Measurements from ENCODE around the gene PRSS36. TPM values are rescaled to one million over a fixed set of nuclear protein-coding genes. Genes with fewer than 3 reads are reported as not detected.
A peak's percentile ranks its signal among the peaks of the same experiment; 100 is the strongest.

The PRSS36 gene
- polyA plus RNA-seq, 1 experiment, result 0.24 TPM

DNA sequence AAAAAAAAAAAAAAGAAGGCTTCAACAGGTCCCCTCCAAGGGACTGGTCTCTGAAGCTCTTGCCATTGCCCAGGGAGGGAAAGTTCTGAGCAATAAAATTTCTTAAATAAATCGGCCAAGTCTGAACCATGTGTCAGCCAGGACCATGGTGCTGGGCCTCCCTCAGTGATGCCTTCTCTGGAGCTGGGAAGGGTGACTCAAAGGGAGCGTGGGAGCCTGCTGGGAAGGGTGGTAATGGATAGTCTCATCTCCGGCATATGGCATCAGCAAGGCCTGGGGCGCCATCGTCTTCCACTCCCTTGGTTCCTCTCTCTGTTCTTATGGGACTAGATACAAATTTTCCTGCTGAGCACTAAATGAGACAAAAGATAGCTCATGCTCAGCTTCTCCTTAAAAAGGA lies 57.5 kb downstream of the PRSS36 start:
- Histone ChIP-seq H3K27ac (ENCODE audit: low read depth, low read length) (no peak overlapping the region), H3K9me3 (ENCODE audit: control insufficient read depth, insufficient read depth, low read length) (no peaks in the 10 kb centered on the region), H3K4me3 (ENCODE audit: low read depth, low read length) (no peak overlapping the region), H3K27me3 (ENCODE audit: control insufficient read depth, insufficient read depth, low read length) (no peaks in the 10 kb centered on the region)
- ChIA-PET CTCF (interaction anchor here (0.6 to 3.1 kb wide), 3 partner anchors 25 to 108 kb away, joined by 4 to 17 read pairs (median 4); no protein-coding TSS in a partner anchor), POLR2A (interaction anchor here (0.5 to 2.1 kb wide), 2 partner anchors 18 to 56 kb away, joined by 3 to 9 read pairs; partner anchors contain the start of genes ZNF646 and ZNF668)
- TF ChIP-seq CTCF (IDR thresholded peaks at IDR 0.05; ENCODE audit: low read depth, low read length), result no peak
- no peak for DNase-seq (ENCODE audit: low read depth, low spot score)

DNA sequence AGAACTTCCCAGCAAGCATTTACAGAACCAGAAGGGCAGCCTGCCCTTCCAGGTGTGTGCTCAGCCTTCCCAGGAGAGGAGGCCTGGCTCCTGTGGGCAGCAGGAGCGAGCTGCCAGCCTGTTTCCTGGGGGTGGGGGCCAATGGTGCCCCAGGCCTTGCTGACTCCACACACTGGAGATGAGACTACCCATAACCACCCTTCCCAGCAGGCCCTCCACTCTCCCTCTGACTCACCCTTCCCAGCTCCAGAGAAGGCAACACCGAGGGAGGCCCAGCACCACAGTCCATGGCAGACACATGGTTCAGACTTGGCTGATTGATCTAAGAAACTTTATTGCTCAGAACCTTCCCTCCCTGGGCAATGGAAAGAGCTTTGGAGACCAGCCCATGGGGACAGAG lies 59.3 kb downstream of the PRSS36 start:
- H3K4me3 ChIP-seq (ENCODE audit: low read depth, low read length), result no peak overlapping the region
- H3K27me3 ChIP-seq (ENCODE audit: control insufficient read depth, insufficient read depth, low read length), result no peaks in the 10 kb centered on the region
- no peak for DNase-seq (ENCODE audit: low read depth, low spot score)
- peak overlapping the region; percentile 31 for H3K27ac ChIP-seq (ENCODE audit: low read depth, low read length)
- no peaks in the 10 kb centered on the region for H3K9me3 ChIP-seq (ENCODE audit: control insufficient read depth, insufficient read depth, low read length)
- POLR2A ChIA-PET, result interaction anchor here (1.2 kb wide), 1 partner anchor 17 kb away, joined by 6 read pairs; the partner anchor contains the start of genes ZNF646 and ZNF668
- CTCF ChIA-PET, result interaction anchor here (1.7 to 3.1 kb wide), 2 partner anchors 52 to 106 kb away, joined by 4 to 17 read pairs; no protein-coding TSS in a partner anchor
- no peak for TF ChIP-seq CTCF (IDR thresholded peaks at IDR 0.05; ENCODE audit: low read depth, low read length)

GRCh38 chr16:31089199-31089598 lies 60.7 kb downstream of the PRSS36 start:
- Histone ChIP-seq H3K27me3 (ENCODE audit: control insufficient read depth, insufficient read depth, low read length) (no peaks in the 10 kb centered on the region), H3K9me3 (ENCODE audit: control insufficient read depth, insufficient read depth, low read length) (no peaks in the 10 kb centered on the region; the same call in 1 of the 2 replicates), H3K27ac (ENCODE audit: low read depth, low read length) (no peak overlapping the region), H3K4me3 (ENCODE audit: low read depth, low read length) (no peak overlapping the region)
- CTCF ChIA-PET, result no interaction called here
- no peak for DNase-seq (ENCODE audit: low read depth, low spot score)
- TF ChIP-seq CTCF (IDR thresholded peaks at IDR 0.05; ENCODE audit: low read depth, low read length), result no peak
- POLR2A ChIA-PET, result no interaction called here

Small RNA genes lying within 50 kb of the gene (small RNA-seq; reads per million reads assigned to genes)
- not detected for gene AC009088.4 (ENCODE audit: insufficient read length, low read depth)
- gene NDUFA3P6 (ENCODE audit: insufficient read length, low read depth), result not detected

Other genes with a start within 250 kb of the PRSS36 start
- 7.1 and 10.6 TPM in 2 replicates for gene FBXL19, start 226.5 kb downstream of the PRSS36 start, polyA plus RNA-seq (2011; rRNA removed)
- gene ORAI3, start 201.0 kb downstream of the PRSS36 start, polyA plus RNA-seq (2011; rRNA removed), result 23.7 and 29.5 TPM in 2 replicates
- 1.1 and 1.4 TPM in 2 replicates for gene SETD1A, start 192.3 kb downstream of the PRSS36 start, polyA plus RNA-seq (2011; rRNA removed)
- 6.1 and 9.5 TPM in 2 replicates for gene HSD3B7, start 164.9 kb downstream of the PRSS36 start, polyA plus RNA-seq (2011; rRNA removed)
- 4.2 and 4.8 TPM in 2 replicates for gene STX1B, start 139.4 kb downstream of the PRSS36 start, polyA plus RNA-seq (2011; rRNA removed)
- 43.7 and 45.9 TPM in 2 replicates for gene STX4, start 116.5 kb downstream of the PRSS36 start, polyA plus RNA-seq (2011; rRNA removed)
- gene ZNF668, start 75.8 kb downstream of the PRSS36 start, polyA plus RNA-seq (2011; rRNA removed), result 5.9 and 8.6 TPM in 2 replicates
- gene ZNF646, start 75.6 kb downstream of the PRSS36 start, polyA plus RNA-seq (2011; rRNA removed), result 2.4 and 4.5 TPM in 2 replicates
- gene PRSS53, start 61.1 kb downstream of the PRSS36 start, polyA plus RNA-seq (2011; rRNA removed), result 0.67 and 0.79 TPM in 2 replicates
- gene VKORC1, start 55.3 kb downstream of the PRSS36 start, polyA plus RNA-seq (2011; rRNA removed), result 210 and 272 TPM in 2 replicates
- 31.6 and 42.3 TPM in 2 replicates for gene BCKDK, start 41.7 kb downstream of the PRSS36 start, polyA plus RNA-seq (2011; rRNA removed)
- gene KAT8, start 32.4 kb downstream of the PRSS36 start, polyA plus RNA-seq (2011; rRNA removed), result 23.0 and 24.7 TPM in 2 replicates
- gene PRSS8, start 14.3 kb downstream of the PRSS36 start, polyA plus RNA-seq (2011; rRNA removed), result not detected in 2 replicates
- gene FUS, start 30.1 kb upstream of the PRSS36 start, polyA plus RNA-seq (2011; rRNA removed), result 156 and 166 TPM in 2 replicates
- 21.8 and 31.0 TPM in 2 replicates for gene PYCARD, start 52.7 kb upstream of the PRSS36 start, polyA plus RNA-seq (2011; rRNA removed)
- not detected in 2 replicates for gene TRIM72, start 64.1 kb upstream of the PRSS36 start, polyA plus RNA-seq (2011; rRNA removed)
- not detected in 2 replicates for gene PYDC1, start 67.1 kb upstream of the PRSS36 start, polyA plus RNA-seq (2011; rRNA removed)
- gene ITGAM, start 109.9 kb upstream of the PRSS36 start, polyA plus RNA-seq (2011; rRNA removed), result not detected in 2 replicates
- 0.15 and 0.17 TPM in 2 replicates for gene ITGAX, start 205.1 kb upstream of the PRSS36 start, polyA plus RNA-seq (2011; rRNA removed)
- gene ITGAD, start 243.3 kb upstream of the PRSS36 start, polyA plus RNA-seq (2011; rRNA removed), result not detected in 2 replicates

Data from AG04450 (cell line).